H1 (cell line): ENCODE measurements around the gene NCOA5. TPM values are rescaled to one million over a fixed set of nuclear protein-coding genes. Genes with fewer than 3 reads are reported as not detected.
A peak's percentile ranks its signal among the peaks of the same experiment; 100 is the strongest.

Experiments used
- CTCF ChIA-PET: fragments of 300-600 bp; sonication (Branson Sonifier 250); formaldehyde crosslinking; loops from one replicate; lab custom pipeline; 2021; ENCODE audit not compliant: partially characterized antibody; lab: Charles Lee
- POLR2A ChIA-PET: fragments of 300-600 bp; sonication (Branson Sonifier 250); formaldehyde crosslinking; loops from one replicate; lab custom pipeline; 2021; ENCODE audit warnings: inconsistent platforms; ENCODE audit not compliant: partially characterized antibody; lab: Charles Lee
- DNase-seq, 2 experiments: peaks; one replicate each; pipeline versions ENCODE4 v3.0.0 to v3.0.0-alpha.2; 2010 to 2022; ENCODE audit warnings: low spot score in 2 of 2, low read depth in 1 of 2, mixed read lengths in 1 of 2
- FAIRE-seq: peaks from 2 replicates; lab custom pipeline; 2011; peaks lifted over from hg19 to GRCh38; lab: Jason Lieb, UNC
- H2AFZ ChIP-seq: 2 replicates; pipeline ENCODE4 v1.8.1; 2012; ENCODE audit warnings: low read length, inconsistent platforms
- H2AK5ac ChIP-seq: 2 replicates; pipeline ENCODE4 v1.6.1; 2013; ENCODE audit warnings: low read depth, low read length
- H2BK120ac ChIP-seq: replicated peaks from 2 replicates; pipeline ENCODE3; 2013; ENCODE audit warnings: low read depth, low read length, inconsistent platforms
- H2BK12ac ChIP-seq: 2 replicates; pipeline ENCODE4 v1.6.1; 2013; ENCODE audit warnings: low read depth, low read length
- H2BK15ac ChIP-seq: 2 replicates; pipeline ENCODE4 v1.6.1; 2013; ENCODE audit warnings: low read length
- H2BK20ac ChIP-seq: 2 replicates; pipeline ENCODE4 v1.6.1; 2013; ENCODE audit warnings: low read length
- H2BK5ac ChIP-seq: 2 replicates; pipeline ENCODE4 v1.6.1; 2013; ENCODE audit warnings: low read depth, low read length
- H3K14ac ChIP-seq: 2 replicates; pipeline ENCODE4 v1.6.1; 2013; ENCODE audit warnings: inconsistent platforms; ENCODE audit not compliant: insufficient read length
- H3K18ac ChIP-seq: 2 replicates; pipeline ENCODE4 v1.6.1; 2013; ENCODE audit warnings: low read length; ENCODE audit errors: extremely low read depth
- H3K23ac ChIP-seq: 2 replicates; pipeline ENCODE4 v1.6.1; 2013; ENCODE audit warnings: inconsistent platforms; ENCODE audit not compliant: insufficient read length
- H3K23me2 ChIP-seq: 2 replicates; pipeline ENCODE4 v1.6.1; 2013; ENCODE audit warnings: low read depth, low read length
- H3K27ac ChIP-seq: 2 replicates; pipeline ENCODE4 v1.6.1; 2011; ENCODE audit warnings: low read depth, low read length, inconsistent platforms
- H3K27me3 ChIP-seq, 4 experiments: replicated peaks in 1 of 4; 1 replicate in 1 of 4; 2 replicates in 3 of 4; pipeline versions ENCODE4 v1.6.1 to v1.8.1; 2011 to 2013; ENCODE audit warnings: low read length in 3 of 4, mild to moderate bottlenecking in 3 of 4, inconsistent platforms in 2 of 4, mixed read lengths in 2 of 4, moderate library complexity in 1 of 4; ENCODE audit not compliant: control insufficient read depth in 3 of 4, insufficient read depth in 3 of 4; ENCODE audit errors: extremely low read depth in 1 of 4
- H3K36me3 ChIP-seq, 4 experiments: 2 replicates each; pipeline versions ENCODE4 v1.6.1 to v1.8.1; 2011 to 2013; ENCODE audit warnings: mild to moderate bottlenecking in 4 of 4, low read length in 3 of 4, moderate library complexity in 2 of 4, control low read depth in 1 of 4, inconsistent platforms in 1 of 4; ENCODE audit not compliant: insufficient read depth in 4 of 4, control insufficient read depth in 2 of 4
- H3K4ac ChIP-seq: replicated peaks from 2 replicates; pipeline ENCODE3; 2013; ENCODE audit warnings: low read length, low read depth, mixed read lengths, inconsistent platforms; ENCODE audit not compliant: insufficient read length
- H3K4me1 ChIP-seq, 4 experiments: replicated peaks in 1 of 4; 1 replicate in 1 of 4; 2 replicates in 3 of 4; pipeline versions ENCODE4 v1.6.1 to v1.8.1; 2011 to 2013; ENCODE audit warnings: low read length in 3 of 4, inconsistent platforms in 2 of 4, mixed read lengths in 1 of 4; ENCODE audit not compliant: insufficient read depth in 4 of 4, control insufficient read depth in 3 of 4
- H3K4me2 ChIP-seq, 2 experiments: 2 replicates each; pipeline versions ENCODE4 v1.6.1 to v1.8.1; 2011 to 2013; ENCODE audit warnings: low read depth in 2 of 2, low read length in 2 of 2, control low read depth in 1 of 2, inconsistent platforms in 1 of 2, mild to moderate bottlenecking in 1 of 2; ENCODE audit not compliant: insufficient read depth in 1 of 2
- H3K4me3 ChIP-seq, 4 experiments: fragments of 200-600, 300-600 bp in 1 of 4; sonication (generic), shearing (Covaris generic), sonication (Bioruptor Twin) in 1 of 4; 2 replicates each; pipeline versions ENCODE4 v1.5.1 to v1.8.1; 2011 to 2016; ENCODE audit warnings: low read length in 4 of 4, low read depth in 3 of 4, control low read depth in 2 of 4, inconsistent platforms in 2 of 4, mild to moderate bottlenecking in 2 of 4, mixed read lengths in 1 of 4, moderate library complexity in 1 of 4; ENCODE audit not compliant: insufficient read depth in 2 of 4; ENCODE audit errors: extremely low read depth in 1 of 4
- H3K56ac ChIP-seq: replicated peaks from 2 replicates; pipeline ENCODE3; 2013; ENCODE audit warnings: low read depth, mild to moderate bottlenecking, mixed read lengths, low read length, inconsistent platforms; ENCODE audit not compliant: insufficient read length
- H3K79me1 ChIP-seq: 2 replicates; pipeline ENCODE4 v1.6.1; 2013; ENCODE audit warnings: low read depth, low read length, control low read depth
- H3K79me2 ChIP-seq, 2 experiments: 2 replicates each; pipeline versions ENCODE4 v1.6.1 to v1.8.1; 2012 to 2013; ENCODE audit warnings: low read length in 2 of 2, mild to moderate bottlenecking in 2 of 2, inconsistent platforms in 1 of 2; ENCODE audit not compliant: insufficient read depth in 2 of 2, control insufficient read depth in 1 of 2
- H3K9ac ChIP-seq, 4 experiments: replicated peaks in 1 of 4; 1 replicate in 1 of 4; 2 replicates in 3 of 4; pipeline versions ENCODE4 v1.6.1 to v1.8.1; 2011 to 2013; ENCODE audit warnings: low read depth in 3 of 4, low read length in 3 of 4, control low read depth in 2 of 4, mild to moderate bottlenecking in 2 of 4, moderate library complexity in 2 of 4, inconsistent platforms in 1 of 4; ENCODE audit errors: extremely low read depth in 1 of 4
- H3K9me3 ChIP-seq, 2 experiments: 2 replicates each; pipeline versions ENCODE4 v1.6.1 to v1.8.1; 2012 to 2013; ENCODE audit warnings: mild to moderate bottlenecking in 2 of 2, moderate library complexity in 2 of 2, control low read depth in 1 of 2, inconsistent platforms in 1 of 2, low read depth in 1 of 2, low read length in 1 of 2, mixed read lengths in 1 of 2; ENCODE audit not compliant: insufficient read depth in 2 of 2
- H4K20me1 ChIP-seq, 2 experiments: replicated peaks in 1 of 2; 2 replicates each; pipeline versions ENCODE3 to v1.8.1; 2011 to 2013; ENCODE audit warnings: inconsistent platforms in 2 of 2, low read length in 2 of 2, mild to moderate bottlenecking in 1 of 2; ENCODE audit not compliant: insufficient read depth in 2 of 2, control insufficient read depth in 1 of 2
- H4K5ac ChIP-seq: 2 replicates; pipeline ENCODE4 v1.6.1; 2013; ENCODE audit warnings: low read length, low read depth, mixed read lengths, inconsistent platforms; ENCODE audit not compliant: insufficient read length
- H4K8ac ChIP-seq: 2 replicates; pipeline ENCODE4 v1.8.0; 2013; ENCODE audit warnings: mild to moderate bottlenecking, moderate library complexity, low read length, inconsistent platforms; ENCODE audit not compliant: insufficient read depth; ENCODE audit errors: extremely low read depth
- H4K91ac ChIP-seq: replicated peaks from 2 replicates; pipeline ENCODE3; 2013; ENCODE audit warnings: low read length, mixed read lengths, inconsistent platforms; ENCODE audit not compliant: insufficient read length
- POLR2AphosphoS5 ChIP-seq: IDR thresholded peaks from 2 replicates; pipeline ENCODE4 v1.6.1; 2011; ENCODE audit warnings: low read depth, low read length
- WGBS, 2 experiments: shearing (Covaris generic) in 1 of 2; methylation state at CpG; one replicate each; pipeline versions ENCODE4 v1.1.6 to v1.1.7; 2013 to 2015; ENCODE audit warnings: low lambda C conversion rate in 2 of 2, mixed read lengths in 2 of 2, inconsistent platforms in 1 of 2, low coverage in 1 of 2, missing lambda C conversion rate in 1 of 2; ENCODE audit not compliant: insufficient replicate concordance in 2 of 2, insufficient coverage in 1 of 2, insufficient read length in 1 of 2; ENCODE audit errors: extremely low coverage in 1 of 2, missing lambda C conversion rate in 1 of 2; 5-methylcytosine and 5-hydroxymethylcytosine counted together
- polyA plus RNA-seq, 7 experiments: library from polyadenylated mRNA; depleted of rRNA in 3 of 7; stranded (reverse) in 5 of 7; unstranded in 2 of 7; fragments of >200 nt in 5 of 7; fragments of 200-250 nt in 2 of 7; gene quantifications; 1 replicate in 5 of 7; 2 replicates in 1 of 7; 4 replicates in 1 of 7; pipeline versions ENCODE4 v1.2.1 to v1.2.3, GENCODE V29; 2011 to 2013; ENCODE audit warnings: missing spikeins in 2 of 7, mixed read lengths in 2 of 7
- total RNA-seq: library from RNA; stranded (reverse); fragmentation: NEBNext Ultra II Directional; extraction: Animal tissue kit (Norgen Biotek cat#: 25700); gene quantifications from 2 replicates; pipeline ENCODE4 v1.2.1, GENCODE V29; 2021

Gene NCOA5
- total and polyA plus RNA-seq, 2 of the 8 experiments (the other 6 are each of a cell fraction or from before 2014, with no cell fraction given), result 20.4 to 29.0 TPM

DNA sequence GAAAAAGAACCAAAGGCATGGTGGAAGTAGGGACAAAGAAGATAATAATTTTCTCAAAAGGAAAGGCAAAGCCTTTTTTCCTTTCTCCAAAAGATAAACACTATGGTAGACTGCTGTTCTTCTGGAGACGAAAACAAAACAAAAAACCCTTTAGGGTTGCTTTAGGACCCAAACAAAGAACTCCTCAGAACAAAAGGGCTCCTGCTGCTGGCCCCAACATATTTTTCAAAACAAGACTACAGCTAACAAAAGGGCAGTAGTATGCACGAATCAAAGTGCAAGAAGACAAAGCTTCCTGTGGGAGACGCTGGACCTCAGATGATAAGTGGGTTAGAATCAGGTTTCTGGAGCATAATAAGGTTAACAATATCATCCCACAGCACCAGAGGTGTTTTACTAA is 15.8 kb downstream of the NCOA5 start:
- Histone ChIP-seq H3K79me2 (peaks cover 0 to 23% of the 10 kb centered on the region in 2 experiments; a peak in 2 of 4 replicates), H3K4me3 (peak overlapping the region in 1 of 4 experiments; percentile 37; a peak in 2 of 8 replicates)
- POLR2A ChIA-PET, result interaction anchor here (0.7 to 1.4 kb wide), 5 partner anchors 9 to 41 kb away, joined by 3 to 8 read pairs (median 3); no protein-coding TSS in a partner anchor

More for the DNA sequence above, 15.8 kb downstream of the NCOA5 start:
- peaks cover 0 to 13% of the 10 kb centered on the region in 2 experiments for H4K20me1 ChIP-seq
- no peak for TF ChIP-seq POLR2AphosphoS5
- TF ChIP-seq, all 59 proteins: peak for 0
- FAIRE-seq (no peak), DNase-seq (no peak)
- Histone ChIP-seq H3K14ac (no peak overlapping the region), H2AFZ (no peak overlapping the region), H3K9ac (no peak overlapping the region), H3K9me3 (no peaks in the 10 kb centered on the region), H2BK120ac (no peak overlapping the region), H2AK5ac (no peak overlapping the region), H3K23ac (no peak overlapping the region), H3K4ac (no peak overlapping the region), H3K27me3 (no peaks in the 10 kb centered on the region), H4K91ac (no peak overlapping the region), H3K27ac (0 out of 2 replicates have a peak overlapping the region, but pooled peaks have one; percentile 53), H3K36me3 (peaks cover 0 to 23% (median 8%) of the 10 kb centered on the region in 4 experiments; a peak in 2 of 8 replicates), H3K56ac (no peak overlapping the region), H3K4me2 (peak overlapping the region; percentile 51 to 54), H4K8ac (no peak overlapping the region), H3K18ac (no peak overlapping the region), H2BK20ac (no peak overlapping the region), H2BK5ac (no peak overlapping the region), H2BK15ac (no peak overlapping the region), H3K23me2 (no peaks in the 10 kb centered on the region; the same call in 1 of the 2 replicates), H4K5ac (no peak overlapping the region), H2BK12ac (no peak overlapping the region; the same call in 1 of the 2 replicates), H3K4me1 (peaks cover 7 to 16% (median 8%) of the 10 kb centered on the region in 4 experiments; a peak in 6 of 7 replicates), H3K79me1 (peaks cover 2% of the 10 kb centered on the region; the same call in 1 of the 2 replicates)
- WGBS, 2 experiments, result 17% methylated on average over 3 of the region's 3 CpGs; no CpG with 5 or more reads in 1 of the 2 experiments
- CTCF ChIA-PET, result interaction anchor here (1.5 to 3.5 kb wide), 3 partner anchors 15 to 61 kb away, joined by 3 to 11 read pairs (median 5); no protein-coding TSS in a partner anchor
